ENCODE measurements around the gene C6orf52. TPM values are rescaled to one million over a fixed set of nuclear protein-coding genes. Genes with fewer than 3 reads are reported as not detected.

Gene C6orf52
- total and polyA plus RNA-seq, 2 of the 13 experiments (the other 11 are each of a cell fraction or from before 2014, with no cell fraction given): 0.50 to 0.53 TPM

DNA sequence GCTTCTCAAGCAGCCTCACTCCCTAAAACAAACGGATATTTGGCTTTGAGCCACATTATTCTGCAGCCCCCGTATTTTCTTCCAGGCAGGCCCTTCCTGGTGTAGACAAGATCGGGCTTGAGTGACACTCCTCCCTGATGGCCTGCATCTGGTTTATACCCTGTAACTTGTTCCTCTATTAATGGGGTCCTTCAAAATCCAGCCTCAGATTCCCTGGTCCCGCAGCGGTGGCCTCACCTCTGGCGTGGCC is 28.1 kb upstream of the C6orf52 start:
- ATAC-seq: no peak
- in situ Hi-C loops (cut with HindIII; ENCODE audit: extremely low pct_ligation_motif_present, low pct_unique_long_range_greater_than_20kb) (no loop called here), intact Hi-C loops (cut with micrococcal nuclease; ENCODE audit: unreplicated experiment) (loop anchor here (1.0 to 2.0 kb wide), 3 partner anchors 70 to 344 kb away; no protein-coding TSS in a partner anchor)
- POLR2A ChIA-PET: interaction anchor here (0.7 to 6.6 kb wide), 18 partner anchors 11 to 479 kb away, joined by 3 to 332 read pairs (median 12); partner anchors contain the start of genes C6orf52, GCNT2, PAK1IP1 and SMIM13
- CTCF ChIA-PET (ENCODE audit: low intra/inter-chr PET ratio, low total read pairs): no interaction called here
- no peak for FAIRE-seq
- peaks cover 25% of the 10 kb centered on the region for H3K79me2 ChIP-seq (ENCODE audit: insufficient read depth, low read length)
- H4K20me1 ChIP-seq (ENCODE audit: insufficient read depth, low read length): no peaks in the 10 kb centered on the region
- H3K36me3 ChIP-seq (replicated peaks in 1 of 2; ENCODE audit: control insufficient read depth in 1 of 2, insufficient read depth in 2 of 2, low read length in 2 of 2): peaks cover 7 to 14% of the 10 kb centered on the region in 2 experiments
- peak overlapping the region; percentile 84 for H3K4me2 ChIP-seq (ENCODE audit: low read depth, low read length)
- H3K9me3 ChIP-seq (ENCODE audit: low read length): peaks cover 15% of the 10 kb centered on the region
- peak overlapping the region; percentile 46 to 78 (median 49); a peak in 5 of 6 replicates for H3K4me3 ChIP-seq (replicated peaks in 1 of 3; ENCODE audit: insufficient read depth in 1 of 3, low read depth in 2 of 3, low read length in 3 of 3)
- H3K4me1 ChIP-seq (ENCODE audit: insufficient read depth, low read length): peaks cover 34% of the 10 kb centered on the region
- H3K27me3 ChIP-seq (ENCODE audit: control insufficient read depth in 1 of 2, insufficient read depth in 2 of 2, low read length in 2 of 2): no peaks in the 10 kb centered on the region
- BruUV-seq (replicated peaks): no TSS peak
- H2AFZ ChIP-seq (ENCODE audit: low read length): peak overlapping the region; percentile 49
- H3K27ac ChIP-seq (ENCODE audit: extremely low read length, insufficient read depth, low read length): peak overlapping the region; percentile 95
- WGBS (ENCODE audit: low lambda C conversion rate): 2% methylated on average over 6 of the region's 6 CpGs
- no peak for DNase-seq (ENCODE audit: low spot score)
- peak overlapping the region; percentile 90 for H3K9ac ChIP-seq (ENCODE audit: insufficient read depth, low read depth, low read length)
- TF ChIP-seq ZBTB8A (CRISPR knock-in tag; IDR thresholded peaks at IDR 0.05; ENCODE audit: borderline replicate concordance, low read depth) (peak; percentile 81; the same call in 1 of the 2 replicates), TCF7 (IDR thresholded peaks at IDR 0.05; ENCODE audit: low read depth) (no peak), NCOR1 (IDR thresholded peaks at IDR 0.05; ENCODE audit: borderline replicate concordance, low read length) (peak; percentile 23; the same call in 1 of the 2 replicates), SOX13 (IDR thresholded peaks at IDR 0.05) (no peak), SOX13 (CRISPR knock-in tag; conservative IDR thresholded peaks at IDR 0.05 in 1 of 2, IDR thresholded peaks at IDR 0.05 in 1 of 2) (0 out of 4 replicates have a peak, but pooled peaks of 1 of the 2 experiments have one; percentile 11), NCOA1 (CRISPR knock-in tag; IDR thresholded peaks at IDR 0.05) (0 out of 2 replicates have a peak, but pooled peaks have one; percentile 34), NFIB (CRISPR knock-in tag; IDR thresholded peaks at IDR 0.05; ENCODE audit: borderline replicate concordance) (0 out of 2 replicates have a peak, but pooled peaks have one; percentile 89), IRF2 (CRISPR knock-in tag; IDR thresholded peaks at IDR 0.05) (no peak), NBN (conservative IDR thresholded peaks at IDR 0.05) (no peak), ZNF225 (CRISPR knock-in tag; IDR thresholded peaks at IDR 0.05) (0 out of 2 replicates have a peak, but pooled peaks have one; percentile 14), KDM5B (CRISPR knock-in tag; IDR thresholded peaks at IDR 0.05; ENCODE audit: borderline replicate concordance) (peak; percentile 80; the same call in 1 of the 2 replicates), POLR2A (IDR thresholded peaks at IDR 0.05; ENCODE audit: insufficient read depth in 1 of 2, low read depth in 2 of 2, low read length in 2 of 2) (peak in 1 of 2 experiments; percentile 17; a peak in 1 of 4 replicates), XBP1 (CRISPR knock-in tag; IDR thresholded peaks at IDR 0.05) (peak; percentile 75; the same call in 1 of the 2 replicates), IRX3 (CRISPR knock-in tag; IDR thresholded peaks at IDR 0.05; ENCODE audit: borderline replicate concordance, low read depth) (0 out of 2 replicates have a peak, but pooled peaks have one; percentile 1), TOE1 (CRISPR knock-in tag; IDR thresholded peaks at IDR 0.05) (peak; percentile 18; the same call in 1 of the 2 replicates), ZNF251 (CRISPR knock-in tag; IDR thresholded peaks at IDR 0.05) (0 out of 2 replicates have a peak, but pooled peaks have one; percentile 75), ZNF33B (CRISPR knock-in tag; IDR thresholded peaks at IDR 0.05) (peak; percentile 9; the same call in 1 of the 2 replicates), ZEB1 (IDR thresholded peaks at IDR 0.05; ENCODE audit: insufficient replicate concordance, low read depth) (no peak)
- TF ChIP-seq, protein P1, sequence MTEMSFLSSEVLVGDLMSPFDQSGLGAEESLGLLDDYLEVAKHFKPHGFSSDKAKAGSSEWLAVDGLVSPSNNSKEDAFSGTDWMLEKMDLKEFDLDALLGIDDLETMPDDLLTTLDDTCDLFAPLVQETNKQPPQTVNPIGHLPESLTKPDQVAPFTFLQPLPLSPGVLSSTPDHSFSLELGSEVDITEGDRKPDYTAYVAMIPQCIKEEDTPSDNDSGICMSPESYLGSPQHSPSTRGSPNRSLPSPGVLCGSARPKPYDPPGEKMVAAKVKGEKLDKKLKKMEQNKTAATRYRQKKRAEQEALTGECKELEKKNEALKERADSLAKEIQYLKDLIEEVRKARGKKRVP (CRISPR knock-in tag; IDR thresholded peaks at IDR 0.05): peak in 1 of 2 experiments; percentile 6; a peak in 1 of 4 replicates
- TF ChIP-seq, protein P2, sequence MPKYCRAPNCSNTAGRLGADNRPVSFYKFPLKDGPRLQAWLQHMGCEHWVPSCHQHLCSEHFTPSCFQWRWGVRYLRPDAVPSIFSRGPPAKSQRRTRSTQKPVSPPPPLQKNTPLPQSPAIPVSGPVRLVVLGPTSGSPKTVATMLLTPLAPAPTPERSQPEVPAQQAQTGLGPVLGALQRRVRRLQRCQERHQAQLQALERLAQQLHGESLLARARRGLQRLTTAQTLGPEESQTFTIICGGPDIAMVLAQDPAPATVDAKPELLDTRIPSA (CRISPR knock-in tag; IDR thresholded peaks at IDR 0.05; ENCODE audit: borderline replicate concordance): 0 out of 2 replicates have a peak, but pooled peaks have one; percentile 55
- TF ChIP-seq, protein P3, sequence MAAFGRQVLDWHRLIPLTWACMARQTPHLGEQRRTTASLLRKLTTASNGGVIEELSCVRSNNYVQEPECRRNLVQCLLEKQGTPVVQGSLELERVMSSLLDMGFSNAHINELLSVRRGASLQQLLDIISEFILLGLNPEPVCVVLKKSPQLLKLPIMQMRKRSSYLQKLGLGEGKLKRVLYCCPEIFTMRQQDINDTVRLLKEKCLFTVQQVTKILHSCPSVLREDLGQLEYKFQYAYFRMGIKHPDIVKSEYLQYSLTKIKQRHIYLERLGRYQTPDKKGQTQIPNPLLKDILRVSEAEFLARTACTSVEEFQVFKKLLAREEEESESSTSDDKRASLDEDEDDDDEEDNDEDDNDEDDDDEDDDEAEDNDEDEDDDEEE (CRISPR knock-in tag; IDR thresholded peaks at IDR 0.05): no peak
